ENCODE measurements around the gene GDPGP1. TPM values are rescaled to one million over a fixed set of nuclear protein-coding genes. Genes with fewer than 3 reads are reported as not detected.

GDPGP1 gene
- total and polyA plus RNA-seq, 4 donors: 3.4 to 11.0 (median 5.2) TPM

GRCh38 chr15:90286678-90287077, 52.7 kb downstream of the GDPGP1 start:
- Histone ChIP-seq H3K9ac (ENCODE audit: insufficient read depth in 1 of 2, low read length in 2 of 2) (no peak overlapping the region), H3K9me3 (ENCODE audit: control insufficient read depth in 4 of 4, insufficient read depth in 3 of 4, low read length in 3 of 4) (no peaks in the 10 kb centered on the region), H3K36me3 (ENCODE audit: control insufficient read depth in 4 of 4, insufficient read depth in 4 of 4, low read length in 4 of 4) (no peaks in the 10 kb centered on the region), H3K4me1 (ENCODE audit: control insufficient read depth in 5 of 5, insufficient read depth in 5 of 5, low read length in 5 of 5) (no peaks in the 10 kb centered on the region), H3K27ac (ENCODE audit: low read depth in 1 of 2, low read length in 1 of 2) (no peak overlapping the region), H3K27me3 (ENCODE audit: control insufficient read depth in 3 of 3, insufficient read depth in 3 of 3, low read length in 2 of 3) (no peaks in the 10 kb centered on the region), H3K4me3 (no peak overlapping the region)
- peak; percentile 31 for TF ChIP-seq CTCF (IDR thresholded peaks at IDR 0.05; ENCODE audit: control extremely low read depth, extremely low read depth)
- DNase-seq (peak in 2 of 3 donors; percentile 48 to 49), ATAC-seq (ENCODE audit: insufficient read depth, low FRiP score) (no peak)

GRCh38 chr15:90287101-90287500, 53.1 kb downstream of the GDPGP1 start:
- Histone ChIP-seq H3K4me1 (ENCODE audit: control insufficient read depth in 5 of 5, insufficient read depth in 5 of 5, low read length in 5 of 5) (peaks cover 0 to 2% (median 0%) of the 10 kb centered on the region in 5 donors), H3K36me3 (ENCODE audit: control insufficient read depth in 4 of 4, insufficient read depth in 4 of 4, low read length in 4 of 4) (no peaks in the 10 kb centered on the region), H3K9me3 (ENCODE audit: control insufficient read depth in 4 of 4, insufficient read depth in 3 of 4, low read length in 3 of 4) (peaks cover 0 to under 1% (median 0%) of the 10 kb centered on the region in 4 donors), H3K9ac (ENCODE audit: insufficient read depth in 1 of 2, low read length in 2 of 2) (no peak overlapping the region), H3K27ac (ENCODE audit: low read depth in 1 of 2, low read length in 1 of 2) (no peak overlapping the region), H3K4me3 (no peak overlapping the region), H3K27me3 (ENCODE audit: control insufficient read depth in 3 of 3, insufficient read depth in 3 of 3, low read length in 2 of 3) (no peaks in the 10 kb centered on the region)
- DNase-seq (peak in 1 of 3 donors; percentile 30), ATAC-seq (ENCODE audit: insufficient read depth, low FRiP score) (no peak)
- 27 to 31% methylated on average over 5 of the region's 5 CpGs for WGBS, 2 donors
- TF ChIP-seq CTCF (IDR thresholded peaks at IDR 0.05; ENCODE audit: control extremely low read depth, extremely low read depth): no peak

- no peaks in the 10 kb centered on the region for H3K27me3 ChIP-seq (ENCODE audit: control insufficient read depth in 3 of 3, insufficient read depth in 3 of 3, low read length in 2 of 3)
- no peak overlapping the region for H3K4me3 ChIP-seq
- DNase-seq (no peak), ATAC-seq (ENCODE audit: insufficient read depth, low FRiP score) (no peak)
- no peak overlapping the region for H3K27ac ChIP-seq (ENCODE audit: low read depth in 1 of 2, low read length in 1 of 2)
- TF ChIP-seq CTCF (IDR thresholded peaks at IDR 0.05; ENCODE audit: control extremely low read depth, extremely low read depth): no peak
- no peak overlapping the region for H3K9ac ChIP-seq (ENCODE audit: insufficient read depth in 1 of 2, low read length in 2 of 2)
- H3K36me3 ChIP-seq (ENCODE audit: control insufficient read depth in 4 of 4, insufficient read depth in 4 of 4, low read length in 4 of 4): no peaks in the 10 kb centered on the region
- H3K9me3 ChIP-seq (ENCODE audit: control insufficient read depth in 4 of 4, insufficient read depth in 3 of 4, low read length in 3 of 4): peaks cover 0 to 2% (median 0%) of the 10 kb centered on the region in 4 donors
- H3K4me1 ChIP-seq (ENCODE audit: control insufficient read depth in 5 of 5, insufficient read depth in 5 of 5, low read length in 5 of 5): peaks cover 0 to 2% (median 0%) of the 10 kb centered on the region in 5 donors
- 61 to 82% methylated on average over 6 of the region's 6 CpGs for WGBS, 2 donors
Measured at GRCh38 chr15:90287946-90288345, 53.9 kb downstream of the GDPGP1 start.
